GM23248 (cell line): ENCODE data around the gene FNDC3B. TPM values are rescaled to one million over a fixed set of nuclear protein-coding genes. Genes with fewer than 3 reads are reported as not detected.
"Not testable (repeated sequence)": the region's sequence is repeated elsewhere in the genome, so short reads cannot be mapped to it uniquely, and the experiment has no call there.

Experiments used
- DNase-seq: peaks from one replicate; pipeline ENCODE4 v3.0.0-alpha.2; 2015
- H2AFZ ChIP-seq: fragments of 200-600 bp; sonication (generic); 2 replicates; pipeline ENCODE4 v1.6.1; 2016; ENCODE audit warnings: antibody characterized with exemption
- H3F3A ChIP-seq: fragments of 200-600 bp; sonication (generic); 2 replicates; pipeline ENCODE4 v1.6.1; 2016; ENCODE audit warnings: mild to moderate bottlenecking, antibody characterized with exemption, mixed run types; ENCODE audit not compliant: insufficient read depth
- H3K27ac ChIP-seq: fragments of 200-600 bp; sonication (generic); 2 replicates; pipeline ENCODE4 v1.5.1; 2016; ENCODE audit warnings: mild to moderate bottlenecking
- H3K27me3 ChIP-seq: fragments of 200-600 bp; sonication (generic); replicated peaks from 2 replicates; pipeline ENCODE4 v1.6.1; 2016; ENCODE audit warnings: mild to moderate bottlenecking; ENCODE audit not compliant: insufficient read depth
- H3K36me3 ChIP-seq: fragments of 200-600 bp; sonication (generic); 2 replicates; pipeline ENCODE4 v1.6.1; 2016; ENCODE audit warnings: low read depth, mild to moderate bottlenecking
- H3K4me1 ChIP-seq: fragments of 200-600 bp; sonication (generic); 2 replicates; pipeline ENCODE4 v1.6.1; 2016; ENCODE audit warnings: mild to moderate bottlenecking; ENCODE audit not compliant: insufficient read depth
- H3K4me2 ChIP-seq: fragments of 200-600 bp; sonication (generic); one replicate; pipeline ENCODE4 v1.6.1; 2016; ENCODE audit warnings: mild to moderate bottlenecking; ENCODE audit not compliant: unreplicated experiment
- H3K4me3 ChIP-seq: fragments of 200-600 bp; sonication (generic); 2 replicates; pipeline ENCODE4 v1.5.1; 2016; ENCODE audit warnings: mild to moderate bottlenecking
- H3K79me2 ChIP-seq: fragments of 200-600 bp; sonication (generic); 2 replicates; pipeline ENCODE4 v1.6.1; 2016; ENCODE audit warnings: mild to moderate bottlenecking; ENCODE audit not compliant: insufficient read depth
- H3K9ac ChIP-seq: fragments of 200-600 bp; sonication (generic); 2 replicates; pipeline ENCODE4 v1.6.1; 2016; ENCODE audit warnings: mild to moderate bottlenecking
- H3K9me2 ChIP-seq: fragments of 200-600 bp; sonication (generic); 2 replicates; pipeline ENCODE4 v1.6.1; 2016; ENCODE audit warnings: mixed run types, mild to moderate bottlenecking, moderate library complexity; ENCODE audit not compliant: insufficient read depth
- H3K9me3 ChIP-seq: fragments of 200-600 bp; sonication (generic); one replicate; pipeline ENCODE4 v1.6.1; 2017; ENCODE audit warnings: low read depth
- H4K20me1 ChIP-seq: fragments of 200-600 bp; sonication (generic); 2 replicates; pipeline ENCODE4 v1.6.0; 2016; ENCODE audit not compliant: insufficient read depth
- EZH2 ChIP-seq: fragments of 200-600 bp; sonication (generic); IDR thresholded peaks from 2 replicates; pipeline ENCODE4 v1.6.1; 2018; ENCODE audit warnings: antibody characterized with exemption, mild to moderate bottlenecking; ENCODE audit not compliant: insufficient read depth, poor library complexity, severe bottlenecking
- EZH2phosphoT487 ChIP-seq: fragments of 200-600 bp; sonication (generic); IDR thresholded peaks from 2 replicates; pipeline ENCODE4 v1.6.1; 2018; ENCODE audit warnings: antibody characterized with exemption, moderate library complexity, mild to moderate bottlenecking, low read depth; ENCODE audit not compliant: insufficient read depth
- WGBS, 2 experiments: methylation state at CpG; one replicate each; pipeline ENCODE4 v1.1.6; 2015 to 2017; ENCODE audit warnings: low lambda C conversion rate in 2 of 2, low coverage in 1 of 2; ENCODE audit errors: missing lambda C conversion rate in 2 of 2; 5-methylcytosine and 5-hydroxymethylcytosine counted together
- in situ Hi-C: fragments of 300-500 bp; cut with MboI; formaldehyde crosslinking; loops from 2 replicates; pipeline ENCODE4 v1.15.0; 2020
- polyA plus RNA-seq: library from polyadenylated mRNA; unstranded; fragments of >200 nt; fragmentation: Nextera tagmentation; extraction: Ambion mirVana; gene quantifications from 2 replicates; pipeline ENCODE4 v1.2.1, GENCODE V29; 2016
- total RNA-seq: library from RNA; depleted of rRNA; stranded (reverse); fragments of >200 nt; shearing (Covaris generic); gene quantifications from 2 replicates; pipeline ENCODE4 v1.2.3, GENCODE V29; 2014; rRNA removed

The FNDC3B gene
- total RNA-seq (123 and 128 TPM in 2 replicates), polyA plus RNA-seq (85.5 and 95.7 TPM in 2 replicates)

DNA sequence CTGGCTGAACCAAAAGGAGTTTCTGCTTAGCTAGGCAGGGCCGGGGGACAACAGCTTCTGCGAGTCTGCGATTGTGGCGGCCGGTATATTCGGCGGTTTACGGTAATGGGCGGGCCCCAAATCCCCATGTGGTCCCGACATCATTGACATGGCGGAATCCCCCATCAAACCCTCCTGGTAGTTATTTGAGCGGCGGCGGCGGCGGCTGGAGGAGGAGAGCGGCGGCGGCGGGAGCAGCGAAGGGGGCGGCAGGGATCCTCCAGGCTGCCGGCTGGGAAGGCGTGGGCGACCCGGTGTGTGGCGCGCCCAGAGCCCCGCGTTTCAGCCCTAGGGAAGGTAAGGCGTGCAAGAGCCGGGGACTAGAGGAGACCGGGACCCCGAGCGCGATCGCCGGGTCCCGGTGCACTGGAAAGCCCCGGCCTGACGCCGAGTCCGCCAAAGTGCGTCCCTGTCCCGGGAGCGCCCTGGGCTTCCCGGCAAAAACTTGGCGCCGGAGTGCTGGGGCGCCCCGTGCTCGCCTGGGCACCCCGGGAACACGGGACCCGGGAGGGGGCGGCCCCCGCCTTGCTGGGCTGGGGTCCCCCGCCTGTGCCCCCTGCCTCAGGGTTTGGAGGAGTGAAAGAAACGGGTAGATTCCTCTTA is at the start of gene FNDC3B:
Gene FNDC3B, plus strand, starts transcription at position 143 of the 642 bp plus-strand sequence. CDS start 72,902 bp downstream, outside the sequence.
- H3K27me3 ChIP-seq = no peaks in the 10 kb centered on the region
- H3K9me3 ChIP-seq = no peaks in the 10 kb centered on the region
- peak within 1 kb of the TSS; percentile 87 for H3K4me2 ChIP-seq
- peaks cover 63% of the 10 kb centered on the region for H3K79me2 ChIP-seq
- peak within 1 kb of the TSS; percentile 72 for H2AFZ ChIP-seq
- no peak for TF ChIP-seq EZH2phosphoT487
- TF ChIP-seq EZH2 = no peak
- H3K4me3 ChIP-seq = peak within 1 kb of the TSS; percentile 92
- 0 to 1% methylated on average over 48 to 54 of the region's 59 CpGs for WGBS, 2 experiments
- peak; percentile 95 for DNase-seq
- peaks cover 31% of the 10 kb centered on the region for H3K4me1 ChIP-seq
- H4K20me1 ChIP-seq = peaks cover 11% of the 10 kb centered on the region
- no peaks in the 10 kb centered on the region for H3K9me2 ChIP-seq
- peaks cover 11% of the 10 kb centered on the region; the same call in 1 of the 2 replicates for H3K36me3 ChIP-seq
- peak within 1 kb of the TSS; percentile 98 for H3K27ac ChIP-seq
- in situ Hi-C loops = no loop called here
- H3K9ac ChIP-seq = peak within 1 kb of the TSS; percentile 99
- peaks cover 31% of the 10 kb centered on the region for H3F3A ChIP-seq

DNA sequence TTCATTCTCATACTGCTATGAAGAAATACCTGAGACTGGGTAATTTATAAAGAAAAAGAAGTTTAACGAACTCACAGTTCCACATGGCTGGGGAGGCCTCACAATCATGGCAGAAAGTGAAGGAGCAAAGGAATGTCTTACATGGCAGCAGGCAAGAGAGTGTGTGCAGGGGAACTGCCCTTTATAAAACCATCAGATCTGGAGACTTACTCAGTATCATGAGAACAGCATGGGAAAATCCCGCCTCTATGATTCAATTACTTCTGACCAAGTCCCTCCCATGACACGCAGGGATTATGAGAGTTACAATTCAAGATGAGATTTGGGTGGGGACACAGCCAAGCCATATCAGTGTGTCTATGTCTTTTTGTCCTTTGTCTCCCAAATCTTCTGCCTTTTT is 49.1 kb upstream of the FNDC3B start:
- H3K9me2 ChIP-seq, H3K4me2 ChIP-seq, H3K36me3 ChIP-seq, H3K4me3 ChIP-seq, H4K20me1 ChIP-seq, H3K79me2 ChIP-seq, in situ Hi-C loops, H3K27ac ChIP-seq, DNase-seq, H3K27me3 ChIP-seq, H3K9me3 ChIP-seq, H3K9ac ChIP-seq, H2AFZ ChIP-seq: not testable (repeated sequence)
- H3K4me1 ChIP-seq = peaks cover 29% of the 10 kb centered on the region
- 89 to 91% methylated on average over 3 of the region's 3 CpGs for WGBS, 2 experiments
- H3F3A ChIP-seq = peaks cover 16% of the 10 kb centered on the region

DNA sequence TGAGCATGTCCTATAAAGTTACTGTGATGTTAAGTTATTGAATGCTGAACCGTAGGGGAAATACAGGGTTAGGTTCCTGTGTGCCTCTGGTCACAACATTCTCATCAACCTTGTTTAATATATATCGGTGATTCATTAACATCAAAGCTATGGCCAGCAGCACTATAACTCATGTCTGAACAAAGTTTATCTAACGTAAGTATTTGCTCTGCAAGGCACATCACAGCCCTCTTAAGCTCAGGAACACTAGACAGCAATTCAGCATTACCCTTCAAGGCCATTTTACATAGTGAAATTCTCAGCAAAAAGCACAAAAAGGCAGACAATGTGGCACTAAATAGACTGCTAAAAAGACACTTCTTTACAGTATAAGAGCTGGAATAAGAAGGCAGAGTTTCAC is 48.2 kb upstream of the FNDC3B start:
- DNase-seq = no peak
- H3K9me2 ChIP-seq = no peaks in the 10 kb centered on the region
- no peaks in the 10 kb centered on the region for H4K20me1 ChIP-seq
- H2AFZ ChIP-seq = no peak overlapping the region
- 77 to 78% methylated on average over 3 of the region's 3 CpGs for WGBS, 2 experiments
- no peaks in the 10 kb centered on the region for H3K9me3 ChIP-seq
- TF ChIP-seq EZH2 = no peak
- TF ChIP-seq EZH2phosphoT487 = no peak
- H3K4me3 ChIP-seq = no peak overlapping the region
- no peaks in the 10 kb centered on the region for H3K79me2 ChIP-seq
- no peak overlapping the region for H3K4me2 ChIP-seq
- no peaks in the 10 kb centered on the region for H3K27me3 ChIP-seq
- peaks cover 33% of the 10 kb centered on the region for H3K4me1 ChIP-seq
- no peak overlapping the region for H3K9ac ChIP-seq
- H3F3A ChIP-seq = peaks cover 21% of the 10 kb centered on the region
- H3K27ac ChIP-seq = no peak overlapping the region
- H3K36me3 ChIP-seq = no peaks in the 10 kb centered on the region
- in situ Hi-C loops = no loop called here

DNA sequence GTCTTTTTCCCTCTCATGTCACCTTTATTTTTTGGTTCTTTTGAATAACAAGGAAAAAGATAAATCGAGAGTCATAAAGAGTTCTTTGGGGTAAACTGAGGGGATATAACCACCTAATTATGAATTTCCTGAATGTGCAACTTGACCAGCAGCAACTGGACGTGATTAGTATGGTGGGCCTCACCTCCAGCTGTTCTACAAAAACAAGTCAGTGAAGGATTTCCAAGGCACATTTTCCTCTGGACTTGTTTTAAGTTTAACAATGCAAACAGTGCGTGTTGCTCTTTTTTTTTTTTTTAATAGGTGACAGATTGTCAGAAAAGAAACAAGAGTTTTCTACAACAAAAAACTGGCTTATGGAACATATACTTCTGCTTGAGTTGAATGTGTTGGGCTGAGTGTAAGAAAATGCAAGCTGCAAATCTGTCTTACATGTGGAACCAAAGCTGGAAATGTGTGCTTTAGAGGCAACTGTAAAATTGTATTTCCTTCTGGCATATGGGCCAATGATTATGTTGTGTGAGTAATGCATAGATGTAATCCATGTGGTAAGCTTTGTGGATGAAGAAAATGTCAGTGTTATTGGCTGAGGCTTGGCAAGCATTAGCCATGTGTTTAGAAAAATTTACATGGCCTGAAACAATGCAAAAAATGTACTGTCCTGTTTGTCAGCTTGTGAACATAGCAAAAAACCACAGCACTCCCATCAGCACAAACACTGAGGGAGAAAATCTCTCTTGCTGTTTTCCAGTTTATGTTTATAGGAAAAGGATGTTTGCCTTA is 44.5 kb upstream of the FNDC3B start:
- Histone ChIP-seq H3K27ac (peak overlapping the region; percentile 49), H3K4me2 (peak overlapping the region; percentile 46), H3K27me3 (no peaks in the 10 kb centered on the region), H4K20me1 (no peaks in the 10 kb centered on the region), H3K4me1 (peaks cover 17% of the 10 kb centered on the region), H3F3A (peaks cover 14% of the 10 kb centered on the region), H3K9me3 (no peaks in the 10 kb centered on the region), H3K36me3 (no peaks in the 10 kb centered on the region), H2AFZ (peak overlapping the region; percentile 38), H3K79me2 (no peaks in the 10 kb centered on the region), H3K9ac (peak overlapping the region; percentile 41), H3K4me3 (no peak overlapping the region), H3K9me2 (no peaks in the 10 kb centered on the region)
- 42 to 44% methylated on average over 3 of the region's 3 CpGs for WGBS, 2 experiments
- DNase-seq = peak; percentile 88
- TF ChIP-seq EZH2 (no peak), EZH2phosphoT487 (no peak)
- in situ Hi-C loops = no loop called here
